Astrocyte (in vitro differentiated cells and primary cell): ENCODE data around the gene MTHFD1. TPM values are rescaled to one million over a fixed set of nuclear protein-coding genes. Genes with fewer than 3 reads are reported as not detected.

Source experiments
- DNase-seq: peaks from one replicate; pipeline ENCODE4 v3.0.0-alpha.2; 2010; ENCODE audit warnings: low read depth
- FAIRE-seq: peaks from 2 replicates; lab custom pipeline; 2011; peaks lifted over from hg19 to GRCh38; lab: Jason Lieb, UNC
- H2AFZ ChIP-seq: 2 replicates; pipeline ENCODE4 v1.6.0; 2012; ENCODE audit warnings: low read depth, low read length, inconsistent platforms
- H3K27ac ChIP-seq: 2 replicates; pipeline ENCODE4 v1.5.1; 2011; ENCODE audit warnings: low read depth, low read length, inconsistent platforms
- H3K27me3 ChIP-seq: 2 replicates; pipeline ENCODE4 v1.6.0; 2011; ENCODE audit warnings: low read length, inconsistent platforms; ENCODE audit not compliant: insufficient read depth
- H3K36me3 ChIP-seq: 2 replicates; pipeline ENCODE4 v1.5.1; 2011; ENCODE audit warnings: low read length, inconsistent platforms; ENCODE audit not compliant: insufficient read depth
- H3K4me1 ChIP-seq: 2 replicates; pipeline ENCODE4 v1.5.1; 2011; ENCODE audit warnings: low read length, inconsistent platforms; ENCODE audit not compliant: insufficient read depth
- H3K4me2 ChIP-seq: 2 replicates; pipeline ENCODE4 v1.6.0; 2012; ENCODE audit warnings: low read length, inconsistent platforms
- H3K4me3 ChIP-seq: 2 replicates; pipeline ENCODE4 v1.5.1; 2011; ENCODE audit warnings: low read depth, mild to moderate bottlenecking, low read length, inconsistent platforms; ENCODE audit not compliant: insufficient read depth
- H3K79me2 ChIP-seq: 2 replicates; pipeline ENCODE4 v1.6.0; 2012; ENCODE audit warnings: mild to moderate bottlenecking, low read length, inconsistent platforms; ENCODE audit not compliant: insufficient read depth
- H3K9ac ChIP-seq: 2 replicates; pipeline ENCODE4 v1.6.0; 2012; ENCODE audit warnings: mild to moderate bottlenecking, low read length, inconsistent platforms
- H3K9me3 ChIP-seq: 2 replicates; pipeline ENCODE4 v1.5.1; 2012; ENCODE audit warnings: low read depth, mild to moderate bottlenecking, low read length, inconsistent platforms; ENCODE audit not compliant: insufficient read depth
- H4K20me1 ChIP-seq: 2 replicates; pipeline ENCODE4 v1.6.0; 2012; ENCODE audit warnings: low read length, inconsistent platforms; ENCODE audit not compliant: insufficient read depth
- H3K27ac Mint-ChIP-seq: one replicate; pipeline ENCODE4 v1.8.0; 2021; ENCODE audit warnings: mild to moderate bottlenecking, mixed read lengths; ENCODE audit not compliant: unreplicated experiment
- H3K27me3 Mint-ChIP-seq: one replicate; pipeline ENCODE4 v1.8.0; 2021; ENCODE audit warnings: low read depth, mixed read lengths; ENCODE audit not compliant: unreplicated experiment
- H3K36me3 Mint-ChIP-seq: one replicate; pipeline ENCODE4 v1.8.0; 2021; ENCODE audit warnings: low read depth, mixed read lengths; ENCODE audit not compliant: unreplicated experiment
- H3K4me1 Mint-ChIP-seq: one replicate; pipeline ENCODE4 v1.8.0; 2021; ENCODE audit warnings: low read depth, mixed read lengths; ENCODE audit not compliant: unreplicated experiment
- H3K4me3 Mint-ChIP-seq: one replicate; pipeline ENCODE4 v1.8.0; 2021; ENCODE audit warnings: mild to moderate bottlenecking, moderate library complexity, mixed read lengths; ENCODE audit not compliant: unreplicated experiment
- H3K9me3 Mint-ChIP-seq: one replicate; pipeline ENCODE4 v1.8.0; 2021; ENCODE audit warnings: mild to moderate bottlenecking, mixed read lengths; ENCODE audit not compliant: unreplicated experiment
- EZH2 ChIP-seq: IDR thresholded peaks from 2 replicates; pipeline ENCODE4 v1.6.1; 2012; ENCODE audit warnings: mild to moderate bottlenecking, low read length, inconsistent platforms; ENCODE audit not compliant: insufficient read depth
- total RNA-seq: library from RNA; stranded (reverse); gene quantifications from 2 replicates; pipeline ENCODE4 v1.2.1, GENCODE V29; 2021
- TF ChIP-seq, protein P1 (sequence below): IDR thresholded peaks from 2 replicates; pipeline ENCODE4 v1.5.1; 2011; ENCODE audit warnings: low read depth, mild to moderate bottlenecking, inconsistent platforms, low read length, moderate library complexity; ENCODE audit not compliant: insufficient read depth

The MTHFD1 gene
- total RNA-seq, 1 donor from 2014 or later, result 56.9 TPM

- peak; percentile 84 for FAIRE-seq
- Histone ChIP-seq H3K4me1 (peaks cover 20% of the 10 kb centered on the region), H4K20me1 (no peaks in the 10 kb centered on the region), H3K9me3 (no peaks in the 10 kb centered on the region), H3K27ac (peak overlapping the region; percentile 81), H3K27me3 (no peaks in the 10 kb centered on the region), H3K36me3 (peaks cover 25% of the 10 kb centered on the region), H3K79me2 (no peaks in the 10 kb centered on the region), H3K4me3 (no peak overlapping the region), H3K9ac (peak overlapping the region; percentile 65), H2AFZ (peak overlapping the region; percentile 23), H3K4me2 (peak overlapping the region; percentile 57)
- peak; percentile 83 for DNase-seq
- peaks cover 39% of the 10 kb centered on the region for H3K4me1 Mint-ChIP-seq
- peaks cover 20% of the 10 kb centered on the region for H3K36me3 Mint-ChIP-seq
- no peaks in the 10 kb centered on the region for H3K9me3 Mint-ChIP-seq
- TF ChIP-seq, protein P1, sequence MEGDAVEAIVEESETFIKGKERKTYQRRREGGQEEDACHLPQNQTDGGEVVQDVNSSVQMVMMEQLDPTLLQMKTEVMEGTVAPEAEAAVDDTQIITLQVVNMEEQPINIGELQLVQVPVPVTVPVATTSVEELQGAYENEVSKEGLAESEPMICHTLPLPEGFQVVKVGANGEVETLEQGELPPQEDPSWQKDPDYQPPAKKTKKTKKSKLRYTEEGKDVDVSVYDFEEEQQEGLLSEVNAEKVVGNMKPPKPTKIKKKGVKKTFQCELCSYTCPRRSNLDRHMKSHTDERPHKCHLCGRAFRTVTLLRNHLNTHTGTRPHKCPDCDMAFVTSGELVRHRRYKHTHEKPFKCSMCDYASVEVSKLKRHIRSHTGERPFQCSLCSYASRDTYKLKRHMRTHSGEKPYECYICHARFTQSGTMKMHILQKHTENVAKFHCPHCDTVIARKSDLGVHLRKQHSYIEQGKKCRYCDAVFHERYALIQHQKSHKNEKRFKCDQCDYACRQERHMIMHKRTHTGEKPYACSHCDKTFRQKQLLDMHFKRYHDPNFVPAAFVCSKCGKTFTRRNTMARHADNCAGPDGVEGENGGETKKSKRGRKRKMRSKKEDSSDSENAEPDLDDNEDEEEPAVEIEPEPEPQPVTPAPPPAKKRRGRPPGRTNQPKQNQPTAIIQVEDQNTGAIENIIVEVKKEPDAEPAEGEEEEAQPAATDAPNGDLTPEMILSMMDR, result no peak
- TF ChIP-seq EZH2, result no peak
- H3K4me3 Mint-ChIP-seq, result peak overlapping the region; percentile 36
- H3K27me3 Mint-ChIP-seq, result no peaks in the 10 kb centered on the region
- peak overlapping the region; percentile 86 for H3K27ac Mint-ChIP-seq
These were observed 57.1 kb downstream of the MTHFD1 start for GRCh38 chr14:64444984-64445845.

- Mint-ChIP-seq H3K9me3 (no peaks in the 10 kb centered on the region), H3K27me3 (no peaks in the 10 kb centered on the region), H3K36me3 (peaks cover 17% of the 10 kb centered on the region), H3K4me1 (peaks cover 39% of the 10 kb centered on the region), H3K4me3 (no peak overlapping the region), H3K27ac (peak overlapping the region; percentile 49)
- Histone ChIP-seq H3K27me3 (no peaks in the 10 kb centered on the region), H2AFZ (no peak overlapping the region), H3K9ac (no peak overlapping the region), H3K79me2 (no peaks in the 10 kb centered on the region), H3K9me3 (no peaks in the 10 kb centered on the region), H4K20me1 (no peaks in the 10 kb centered on the region), H3K4me2 (peak overlapping the region; percentile 14), H3K4me1 (peaks cover 20% of the 10 kb centered on the region), H3K36me3 (peaks cover 30% of the 10 kb centered on the region), H3K4me3 (no peak overlapping the region), H3K27ac (no peak overlapping the region)
- TF ChIP-seq, protein P1, result no peak
- FAIRE-seq (no peak), DNase-seq (peak; percentile 51)
These were observed 59.9 kb downstream of the MTHFD1 start for GRCh38 chr14:64447876-64448670.
